Measurements from ENCODE around the gene TBCC. TPM values are rescaled to one million over a fixed set of nuclear protein-coding genes. Genes with fewer than 3 reads are reported as not detected.

The TBCC gene
- total RNA-seq = 25.5 and 32.5 TPM in 2 replicates

GRCh38 chr6:42745640-42746462, at the start of gene TBCC:
TBCC (minus strand) TSS chr6:42746103; CDS start chr6:42746073, 30 bp downstream.

GRCh38 chr6:42781796-42782688, 36.1 kb upstream of the TBCC start, which contains the start of gene BICRAL:
BICRAL (plus strand) TSS chr6:42782052; CDS start chr6:42822023, 39,971 bp downstream.

GRCh38 chr6:42722497-42722896, 23.4 kb downstream of the TBCC start, which contains the start of gene PRPH2:
PRPH2 (minus strand) TSS chr6:42722597; CDS start chr6:42722334, 263 bp downstream.

Other genes with a start within 250 kb of the TBCC start
- 27.7 and 38.0 TPM in 2 replicates for gene UBR2, start 182.1 kb downstream of the TBCC start, total RNA-seq
- 0.28 TPM in 1 of 2 replicates, not detected in the other for gene PRPH2, start 23.5 kb downstream of the TBCC start, total RNA-seq
- gene BICRAL, start 35.9 kb upstream of the TBCC start, total RNA-seq = 4.8 and 7.5 TPM in 2 replicates
- gene RPL7L1, start 133.5 kb upstream of the TBCC start, total RNA-seq = 140 and 154 TPM in 2 replicates
- gene PTCRA, start 169.9 kb upstream of the TBCC start, total RNA-seq = not detected in 2 replicates
- gene CNPY3, start 183.4 kb upstream of the TBCC start, total RNA-seq = 17.1 and 42.9 TPM in 2 replicates
- gene GNMT, start 214.7 kb upstream of the TBCC start, total RNA-seq = 0.34 TPM in 1 of 2 replicates, not detected in the other
- 43.1 and 59.4 TPM in 2 replicates for gene PEX6, start 233.1 kb upstream of the TBCC start, total RNA-seq
- gene PPP2R5D, start 238.5 kb upstream of the TBCC start, total RNA-seq = 18.5 and 27.2 TPM in 2 replicates

All from nasal cavity respiratory epithelium epithelial cell of viscerocranial mucosa (primary cell).